Stimulated activated CD4-positive, alpha-beta T cell treated with anti-CD3 and anti-CD28 coated beads, Interleukin-15, amount 100 ng/mL, for 48 hours (primary cell): ENCODE measurements around the gene CORO2B.

Experiments used
- DNase-seq, 2 donors: peaks; one replicate each; pipeline ENCODE4 v3.0.0-alpha.2; 2020; ENCODE audit warnings: low read depth in 2 of 2

Gene CORO2B

GRCh38 chr15:68553994-68554720 is 24.6 kb upstream of the CORO2B start:
- DNase-seq = peak; percentile 48 to 75

GRCh38 chr15:68554721-68555678 is 23.8 kb upstream of the CORO2B start:
- no peak for DNase-seq

GRCh38 chr15:68555679-68556037 is 23.1 kb upstream of the CORO2B start:
- no peak for DNase-seq

- DNase-seq = no peak
Measured at GRCh38 chr15:68556139-68556990, 22.4 kb upstream of the CORO2B start.

- DNase-seq = no peak
Measured at GRCh38 chr15:68557469-68558317, 21.1 kb upstream of the CORO2B start.

GRCh38 chr15:68558318-68559305 is 20.2 kb upstream of the CORO2B start:
- no peak for DNase-seq

- DNase-seq = peak; percentile 53 to 66
Measured at GRCh38 chr15:68559345-68560310, 19.2 kb upstream of the CORO2B start.

- DNase-seq = no peak
Measured at GRCh38 chr15:68560501-68561113, 18.2 kb upstream of the CORO2B start.

GRCh38 chr15:68561171-68561900 is 17.5 kb upstream of the CORO2B start:
- no peak for DNase-seq

GRCh38 chr15:68561901-68562300 is 16.9 kb upstream of the CORO2B start:
- DNase-seq = no peak

- DNase-seq = no peak
Measured at GRCh38 chr15:68564173-68564572, 14.6 kb upstream of the CORO2B start.

- DNase-seq = no peak
Measured at GRCh38 chr15:68565234-68565633, 13.6 kb upstream of the CORO2B start.

GRCh38 chr15:68565726-68566125 is 13.1 kb upstream of the CORO2B start:
- DNase-seq = no peak

- no peak for DNase-seq
Measured at GRCh38 chr15:68566377-68566954, 12.3 kb upstream of the CORO2B start.

GRCh38 chr15:68567345-68567744 is 11.4 kb upstream of the CORO2B start:
- no peak for DNase-seq

GRCh38 chr15:68570974-68571373 is 7.8 kb upstream of the CORO2B start:
- no peak for DNase-seq

GRCh38 chr15:68571582-68571981 is 7.2 kb upstream of the CORO2B start:
- DNase-seq = no peak
